Measurements from ENCODE around the gene PNPLA1. TPM values are rescaled to one million over a fixed set of nuclear protein-coding genes. Genes with fewer than 3 reads are reported as not detected.

PNPLA1 gene
- total RNA-seq, 1 experiment from 2014 or later = not detected

- Histone ChIP-seq H3K9me3 (ENCODE audit: control insufficient read depth, insufficient read depth, low read depth, low read length) (no peaks in the 10 kb centered on the region), H3K36me3 (ENCODE audit: control insufficient read depth, insufficient read depth, low read length) (no peaks in the 10 kb centered on the region), H3K27me3 (ENCODE audit: control insufficient read depth, insufficient read depth, low read length) (peaks cover 3% of the 10 kb centered on the region; the same call in 1 of the 2 replicates), H3K4me3 (ENCODE audit: low read depth in 2 of 2, low read length in 2 of 2) (no peak overlapping the region), H3K27ac (ENCODE audit: low read length) (no peak overlapping the region), H3K4me1 (ENCODE audit: control insufficient read depth, insufficient read depth, low read length) (no peaks in the 10 kb centered on the region)
- intact Hi-C loops (cut with micrococcal nuclease; ENCODE audit: unreplicated experiment) = no loop called here
- ATAC-seq (no peak), DNase-seq (ENCODE audit: low read depth, low spot score) (no peak)
- ChIA-PET CTCF (no interaction called here), POLR2A (no interaction called here)
- TF ChIP-seq REST (IDR thresholded peaks at IDR 0.05; ENCODE audit: insufficient read depth in 1 of 2, low read depth in 2 of 2, low read length in 1 of 2) = no peak
- no peak for TF ChIP-seq POLR2AphosphoS5 (IDR thresholded peaks at IDR 0.05; ENCODE audit: low read depth, low read length)
- TF ChIP-seq, protein P1, sequence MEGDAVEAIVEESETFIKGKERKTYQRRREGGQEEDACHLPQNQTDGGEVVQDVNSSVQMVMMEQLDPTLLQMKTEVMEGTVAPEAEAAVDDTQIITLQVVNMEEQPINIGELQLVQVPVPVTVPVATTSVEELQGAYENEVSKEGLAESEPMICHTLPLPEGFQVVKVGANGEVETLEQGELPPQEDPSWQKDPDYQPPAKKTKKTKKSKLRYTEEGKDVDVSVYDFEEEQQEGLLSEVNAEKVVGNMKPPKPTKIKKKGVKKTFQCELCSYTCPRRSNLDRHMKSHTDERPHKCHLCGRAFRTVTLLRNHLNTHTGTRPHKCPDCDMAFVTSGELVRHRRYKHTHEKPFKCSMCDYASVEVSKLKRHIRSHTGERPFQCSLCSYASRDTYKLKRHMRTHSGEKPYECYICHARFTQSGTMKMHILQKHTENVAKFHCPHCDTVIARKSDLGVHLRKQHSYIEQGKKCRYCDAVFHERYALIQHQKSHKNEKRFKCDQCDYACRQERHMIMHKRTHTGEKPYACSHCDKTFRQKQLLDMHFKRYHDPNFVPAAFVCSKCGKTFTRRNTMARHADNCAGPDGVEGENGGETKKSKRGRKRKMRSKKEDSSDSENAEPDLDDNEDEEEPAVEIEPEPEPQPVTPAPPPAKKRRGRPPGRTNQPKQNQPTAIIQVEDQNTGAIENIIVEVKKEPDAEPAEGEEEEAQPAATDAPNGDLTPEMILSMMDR (IDR thresholded peaks at IDR 0.05) = no peak
- TF ChIP-seq TCF7L2 (IDR thresholded peaks at IDR 0.05; ENCODE audit: low read depth, low read length) = no peak
- in situ Hi-C loops (cut with HindIII; ENCODE audit: low pct_unique_long_range_greater_than_20kb, low sequenced_read_pairs) = no loop called here
- no TSS peak for BruUV-seq (replicated peaks)
These were observed 43.7 kb downstream of the PNPLA1 start for GRCh38 chr6:36313649-36313936.

DNA sequence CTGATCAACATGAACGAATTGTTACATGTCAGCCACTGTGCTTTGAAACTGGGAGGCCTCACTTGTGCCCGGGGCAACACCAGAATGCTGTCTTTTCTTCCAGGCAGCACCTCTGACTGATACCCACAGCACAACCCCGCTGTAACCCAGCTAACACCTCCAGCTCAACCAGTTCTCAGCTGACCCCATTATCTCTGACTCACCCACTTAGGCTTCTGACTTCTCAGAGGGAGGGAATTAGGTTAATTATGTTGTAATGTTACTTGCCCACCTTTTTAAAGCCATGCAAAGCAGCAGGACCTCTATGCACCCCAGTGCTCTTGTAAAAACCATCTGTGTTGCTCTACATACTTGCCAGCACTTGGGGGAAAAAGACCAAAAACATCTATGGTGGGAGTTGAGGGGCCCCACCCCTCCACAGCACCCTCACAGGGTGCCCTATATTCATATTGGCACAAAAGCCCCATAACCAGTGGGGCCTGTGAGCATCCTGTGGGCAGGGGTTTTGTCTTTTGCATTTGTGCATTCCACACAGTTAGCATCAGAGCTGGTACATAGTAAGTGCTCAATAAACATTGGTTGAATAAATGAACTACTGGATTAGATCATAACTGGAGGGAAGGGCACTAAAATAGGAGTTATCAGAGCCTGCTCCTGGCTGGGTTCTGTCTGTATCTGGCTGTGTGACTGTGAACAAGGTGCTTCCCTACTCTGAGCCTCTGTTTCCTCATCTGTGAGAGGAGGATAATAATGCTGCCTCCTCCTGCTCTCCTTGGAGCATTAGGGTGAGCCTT is 44.6 kb downstream of the PNPLA1 start:
- DNase-seq (ENCODE audit: low read depth, low spot score) (no peak), ATAC-seq (no peak)
- POLR2A ChIA-PET = no interaction called here
- Histone ChIP-seq H3K4me3 (ENCODE audit: low read depth in 2 of 2, low read length in 2 of 2) (no peak overlapping the region), H3K4me1 (ENCODE audit: control insufficient read depth, insufficient read depth, low read length) (no peaks in the 10 kb centered on the region), H3K27ac (ENCODE audit: low read length) (no peak overlapping the region), H3K36me3 (ENCODE audit: control insufficient read depth, insufficient read depth, low read length) (no peaks in the 10 kb centered on the region), H3K27me3 (ENCODE audit: control insufficient read depth, insufficient read depth, low read length) (peaks cover 3% of the 10 kb centered on the region; the same call in 1 of the 2 replicates), H3K9me3 (ENCODE audit: control insufficient read depth, insufficient read depth, low read depth, low read length) (no peaks in the 10 kb centered on the region)
- no TSS peak for BruUV-seq (replicated peaks)
- no peak for TF ChIP-seq TCF7L2 (IDR thresholded peaks at IDR 0.05; ENCODE audit: low read depth, low read length)
- TF ChIP-seq REST (IDR thresholded peaks at IDR 0.05; ENCODE audit: insufficient read depth in 1 of 2, low read depth in 2 of 2, low read length in 1 of 2) = no peak
- CTCF ChIA-PET = no interaction called here
- intact Hi-C loops (cut with micrococcal nuclease; ENCODE audit: unreplicated experiment) = no loop called here
- in situ Hi-C loops (cut with HindIII; ENCODE audit: low pct_unique_long_range_greater_than_20kb, low sequenced_read_pairs) = no loop called here
